B cell (primary cell): Measurements from ENCODE around the gene KAZN. TPM values are rescaled to one million over a fixed set of nuclear protein-coding genes. Genes with fewer than 3 reads are reported as not detected.

Experiments
- ATAC-seq: fragments of 200-7000 bp; cut with Tn5 transposase; one replicate; pipeline ENCODE4 v1.10.0; 2021; ENCODE audit warnings: low read depth, mild to moderate bottlenecking, moderate number of reproducible peaks, moderate library complexity
- CTCF ChIA-PET: fragments of 350-600 bp; sonication (Branson Sonifier 250); formaldehyde crosslinking; loops from one replicate; lab custom pipeline; 2021; ENCODE audit warnings: antibody characterized with exemption, inconsistent platforms; lab: Charles Lee
- POLR2A ChIA-PET: fragments of 350-600 bp; sonication (Branson Sonifier 250); formaldehyde crosslinking; loops from one replicate; lab custom pipeline; 2021; ENCODE audit warnings: antibody characterized with exemption; lab: Charles Lee
- DNase-seq: peaks from one replicate; pipeline ENCODE4 v3.0.0; 2013
- H2AFZ ChIP-seq: 2 replicates; pipeline ENCODE4 v1.6.1; 2012; ENCODE audit warnings: mild to moderate bottlenecking, low read depth, low read length; ENCODE audit not compliant: insufficient read depth, poor library complexity, severe bottlenecking
- H3K27ac ChIP-seq, 2 donors: 1 replicate in 1 of 2; 2 replicates in 1 of 2; pipeline ENCODE4 v1.5.1; 2012 to 2013; ENCODE audit warnings: low read length in 2 of 2, mild to moderate bottlenecking in 2 of 2, moderate library complexity in 1 of 2
- H3K27me3 ChIP-seq, 4 experiments: fragments of 200-600 bp in 1 of 4; sonication (generic) in 1 of 4; replicated peaks in 1 of 4; 1 replicate in 2 of 4; 2 replicates in 2 of 4; pipeline versions ENCODE4 v1.6.1 to v1.7.0; 2013 to 2016; ENCODE audit warnings: low read length in 3 of 4, mild to moderate bottlenecking in 2 of 4, mixed read lengths in 1 of 4, moderate library complexity in 1 of 4; ENCODE audit not compliant: insufficient read depth in 4 of 4, control insufficient read depth in 3 of 4; ENCODE audit errors: control extremely low read depth in 1 of 4
- H3K36me3 ChIP-seq, 2 experiments: replicated peaks in 1 of 2; 1 replicate in 1 of 2; 2 replicates in 1 of 2; pipeline versions ENCODE4 v1.6.1 to v1.7.1; 2013; ENCODE audit warnings: low read length in 1 of 2; ENCODE audit not compliant: insufficient read depth in 2 of 2, control insufficient read depth in 1 of 2; ENCODE audit errors: control extremely low read depth in 1 of 2, extremely low read depth in 1 of 2
- H3K4me1 ChIP-seq, 2 donors: fragments of 200-600 bp in 1 of 2; sonication (generic) in 1 of 2; 1 replicate in 1 of 2; 2 replicates in 1 of 2; pipeline versions ENCODE4 v1.5.1 to v1.6.1; 2013 to 2017; ENCODE audit warnings: low read length in 2 of 2; ENCODE audit not compliant: control insufficient read depth in 2 of 2, insufficient read depth in 2 of 2
- H3K4me2 ChIP-seq: replicated peaks from 2 replicates; pipeline ENCODE3; 2012; ENCODE audit warnings: mild to moderate bottlenecking, low read depth, low read length; ENCODE audit not compliant: poor library complexity, severe bottlenecking
- H3K4me3 ChIP-seq, 5 experiments: fragments of 200-600 bp in 1 of 5; sonication (generic) in 1 of 5; 1 replicate in 3 of 5; 2 replicates in 2 of 5; pipeline versions ENCODE4 v1.5.1 to v1.7.0; 2011 to 2016; ENCODE audit warnings: low read length in 4 of 5, mild to moderate bottlenecking in 4 of 5, low read depth in 2 of 5, control low read depth in 1 of 5, moderate library complexity in 1 of 5; ENCODE audit not compliant: insufficient read depth in 1 of 5; ENCODE audit errors: control extremely low read depth in 1 of 5, extremely low read depth in 1 of 5
- H3K79me2 ChIP-seq: fragments of 200-600 bp; sonication (generic); one replicate; pipeline ENCODE4 v1.6.0; 2016; ENCODE audit warnings: low read length; ENCODE audit not compliant: control insufficient read depth, insufficient read depth
- H3K9ac ChIP-seq: fragments of 200-600 bp; sonication (generic); 2 replicates; pipeline ENCODE4 v1.6.1; 2017; ENCODE audit warnings: mild to moderate bottlenecking, low read length, moderate library complexity
- H3K9me3 ChIP-seq, 3 donors: one replicate each; pipeline versions ENCODE4 v1.6.1 to v1.7.1; 2013; ENCODE audit warnings: low read length in 2 of 3; ENCODE audit not compliant: control insufficient read depth in 2 of 3, insufficient read depth in 1 of 3; ENCODE audit errors: control extremely low read depth in 1 of 3
- H4K20me1 ChIP-seq: 2 replicates; pipeline ENCODE4 v1.6.0; 2012; ENCODE audit warnings: mild to moderate bottlenecking, low read length; ENCODE audit not compliant: insufficient read depth, control insufficient read depth, poor library complexity, severe bottlenecking
- H3K27ac Mint-ChIP-seq: one replicate; pipeline ENCODE4 v1.8.0; 2021; ENCODE audit warnings: mixed read lengths
- H3K27me3 Mint-ChIP-seq: one replicate; pipeline ENCODE4 v1.8.0; 2021; ENCODE audit warnings: mixed read lengths
- H3K4me1 Mint-ChIP-seq: one replicate; pipeline ENCODE4 v1.8.0; 2021; ENCODE audit warnings: mixed read lengths
- H3K4me3 Mint-ChIP-seq: one replicate; pipeline ENCODE4 v1.8.0; 2021; ENCODE audit warnings: mixed read lengths
- H3K9me3 Mint-ChIP-seq: one replicate; pipeline ENCODE4 v1.8.0; 2022; ENCODE audit warnings: mixed read lengths; ENCODE audit not compliant: insufficient read depth
- CTCF ChIP-seq: fragments of 200-600 bp; IDR thresholded peaks from one replicate; pipeline ENCODE4 v1.8.0; 2022; ENCODE audit warnings: antibody characterized with exemption, mild to moderate bottlenecking
- EZH2 ChIP-seq: IDR thresholded peaks from 2 replicates; pipeline ENCODE4 v1.6.1; 2012; ENCODE audit warnings: borderline replicate concordance, low read depth, mild to moderate bottlenecking, moderate library complexity, low read length; ENCODE audit not compliant: insufficient read depth, poor library complexity, severe bottlenecking
- WGBS: methylation state at CpG from one replicate; pipeline ENCODE4 v1.1.5; 2013; ENCODE audit warnings: missing lambda C conversion rate; ENCODE audit not compliant: insufficient coverage; 5-methylcytosine and 5-hydroxymethylcytosine counted together
- intact Hi-C: fragments of 100-400 bp; cut with micrococcal nuclease; formaldehyde crosslinking; loops from one replicate; pipeline ENCODE4 v1.10.0; 2022
- polyA plus RNA-seq: library from polyadenylated mRNA; depleted of rRNA; stranded (reverse); fragments of >200 nt; gene quantifications from 2 replicates; pipeline ENCODE4 v1.2.3, GENCODE V29; 2012
- total RNA-seq, 2 donors: library from RNA; stranded (reverse); fragments of 120-200 nt in 1 of 2; gene quantifications; 1 replicate in 1 of 2; 2 replicates in 1 of 2; pipeline versions ENCODE4 v1.2.3 to v1.2.4, GENCODE V29; 2013 to 2022

KAZN gene
- total and polyA plus RNA-seq, 2 donors (not counting 1 experiment from before 2014, with no cell fraction given): 0.13 to 0.39 TPM

DNA sequence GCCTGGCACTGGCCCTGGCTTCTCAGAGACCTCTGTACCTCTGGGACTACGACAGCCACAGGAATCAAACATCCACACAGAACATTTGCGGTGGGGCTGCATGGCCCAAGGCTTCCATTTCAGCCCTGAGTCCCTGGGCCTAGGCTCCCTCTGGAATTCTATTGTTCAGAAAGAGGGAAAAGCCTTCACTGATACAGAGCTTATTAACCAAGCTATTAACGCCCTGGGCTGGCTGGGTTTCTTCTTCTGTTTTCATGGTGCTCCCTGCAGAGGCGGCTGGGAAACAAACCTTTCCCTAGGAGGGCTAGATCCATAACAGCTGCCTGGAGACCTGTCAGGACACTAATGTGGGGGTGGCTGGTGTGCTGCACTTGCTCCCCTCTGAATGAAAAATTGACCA, 88.2 kb downstream of the KAZN start:
- Histone ChIP-seq H3K36me3 (no peaks in the 10 kb centered on the region), H3K27ac (no peak overlapping the region), H2AFZ (no peak overlapping the region), H3K4me3 (no peak overlapping the region), H3K4me2 (no peak overlapping the region), H3K79me2 (no peaks in the 10 kb centered on the region), H4K20me1 (no peaks in the 10 kb centered on the region), H3K4me1 (no peaks in the 10 kb centered on the region), H3K9me3 (peaks cover 0 to 6% (median 3%) of the 10 kb centered on the region in 3 donors), H3K9ac (no peak overlapping the region), H3K27me3 (no peaks in the 10 kb centered on the region)
- H3K4me1 Mint-ChIP-seq: no peaks in the 10 kb centered on the region
- no peak overlapping the region for H3K4me3 Mint-ChIP-seq
- ATAC-seq (no peak), DNase-seq (no peak)
- H3K27me3 Mint-ChIP-seq: peaks cover 11% of the 10 kb centered on the region
- H3K27ac Mint-ChIP-seq: no peak overlapping the region
- ChIA-PET CTCF (no interaction called here), POLR2A (no interaction called here)
- no peak for TF ChIP-seq EZH2
- no peak for TF ChIP-seq CTCF
- WGBS: no CpG with 5 or more reads among the region's 4 CpGs
- peaks cover 2% of the 10 kb centered on the region for H3K9me3 Mint-ChIP-seq
- intact Hi-C loops: no loop called here

GRCh38 chr1:14687147-14687546, 88.7 kb downstream of the KAZN start:
- no peak overlapping the region for H3K4me3 Mint-ChIP-seq
- Histone ChIP-seq H3K27me3 (no peaks in the 10 kb centered on the region), H4K20me1 (no peaks in the 10 kb centered on the region), H3K36me3 (no peaks in the 10 kb centered on the region), H3K9me3 (peaks cover 0 to 6% (median 3%) of the 10 kb centered on the region in 3 donors), H3K27ac (no peak overlapping the region), H3K9ac (no peak overlapping the region), H2AFZ (no peak overlapping the region), H3K4me3 (no peak overlapping the region), H3K4me2 (no peak overlapping the region), H3K4me1 (no peaks in the 10 kb centered on the region), H3K79me2 (no peaks in the 10 kb centered on the region)
- DNase-seq (no peak), ATAC-seq (no peak)
- no peaks in the 10 kb centered on the region for H3K4me1 Mint-ChIP-seq
- intact Hi-C loops: no loop called here
- H3K27ac Mint-ChIP-seq: no peak overlapping the region
- WGBS: 100% methylated on average over 3 of the region's 4 CpGs
- ChIA-PET CTCF (no interaction called here), POLR2A (no interaction called here)
- H3K27me3 Mint-ChIP-seq: peaks cover 12% of the 10 kb centered on the region
- H3K9me3 Mint-ChIP-seq: peaks cover 2% of the 10 kb centered on the region
- TF ChIP-seq CTCF (no peak), EZH2 (no peak)
